AG04450 (cell line): Measurements from ENCODE around the gene NECTIN1. TPM values are rescaled to one million over a fixed set of nuclear protein-coding genes. Genes with fewer than 3 reads are reported as not detected.

Experiments
- CTCF ChIA-PET: fragments of 300-600, 350-600 bp; formaldehyde crosslinking; extraction: SDS; loops from one replicate; lab custom pipeline; 2022; ENCODE audit warnings: antibody characterized with exemption, inconsistent platforms; lab: Charles Lee
- POLR2A ChIA-PET: fragments of 350-600 bp; formaldehyde crosslinking; extraction: SDS; loops from one replicate; lab custom pipeline; 2021; ENCODE audit warnings: antibody characterized with exemption, inconsistent platforms; lab: Yijun Ruan, JAX
- DNase-seq: peaks from one replicate; pipeline ENCODE4 v3.0.0-alpha.2; 2011; ENCODE audit warnings: low read depth, low spot score
- H3K27ac ChIP-seq: one replicate; pipeline ENCODE4 v1.5.1; 2012; ENCODE audit warnings: low read depth, low read length, control low read depth
- H3K27me3 ChIP-seq: one replicate; pipeline ENCODE4 v1.6.0; 2012; ENCODE audit warnings: low read length; ENCODE audit not compliant: control insufficient read depth, insufficient read depth
- H3K4me3 ChIP-seq: 2 replicates; pipeline ENCODE4 v1.5.1; 2011; ENCODE audit warnings: mild to moderate bottlenecking, low read depth, low read length, control low read depth
- H3K9me3 ChIP-seq: 2 replicates; pipeline ENCODE4 v1.5.1; 2012; ENCODE audit warnings: low read length; ENCODE audit not compliant: control insufficient read depth, insufficient read depth
- polyA plus RNA-seq: library from polyadenylated mRNA; depleted of rRNA; stranded (reverse); fragments of >200 nt; gene quantifications from 2 replicates; pipeline ENCODE4 v1.2.3, GENCODE V29; 2011
- TF ChIP-seq, protein P1 (sequence below): IDR thresholded peaks from 2 replicates; pipeline ENCODE4 v1.5.1; 2011; ENCODE audit warnings: low read depth, low read length, control low read depth, inconsistent platforms

Gene NECTIN1
- polyA plus RNA-seq, 1 experiment: 2.8 TPM

GRCh38 chr11:119759747-119760412 is 30.9 kb upstream of the NECTIN1 start:
- TF ChIP-seq, protein P1, sequence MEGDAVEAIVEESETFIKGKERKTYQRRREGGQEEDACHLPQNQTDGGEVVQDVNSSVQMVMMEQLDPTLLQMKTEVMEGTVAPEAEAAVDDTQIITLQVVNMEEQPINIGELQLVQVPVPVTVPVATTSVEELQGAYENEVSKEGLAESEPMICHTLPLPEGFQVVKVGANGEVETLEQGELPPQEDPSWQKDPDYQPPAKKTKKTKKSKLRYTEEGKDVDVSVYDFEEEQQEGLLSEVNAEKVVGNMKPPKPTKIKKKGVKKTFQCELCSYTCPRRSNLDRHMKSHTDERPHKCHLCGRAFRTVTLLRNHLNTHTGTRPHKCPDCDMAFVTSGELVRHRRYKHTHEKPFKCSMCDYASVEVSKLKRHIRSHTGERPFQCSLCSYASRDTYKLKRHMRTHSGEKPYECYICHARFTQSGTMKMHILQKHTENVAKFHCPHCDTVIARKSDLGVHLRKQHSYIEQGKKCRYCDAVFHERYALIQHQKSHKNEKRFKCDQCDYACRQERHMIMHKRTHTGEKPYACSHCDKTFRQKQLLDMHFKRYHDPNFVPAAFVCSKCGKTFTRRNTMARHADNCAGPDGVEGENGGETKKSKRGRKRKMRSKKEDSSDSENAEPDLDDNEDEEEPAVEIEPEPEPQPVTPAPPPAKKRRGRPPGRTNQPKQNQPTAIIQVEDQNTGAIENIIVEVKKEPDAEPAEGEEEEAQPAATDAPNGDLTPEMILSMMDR: no peak
- H3K27me3 ChIP-seq: peaks cover 24% of the 10 kb centered on the region
- no peak overlapping the region for H3K27ac ChIP-seq
- ChIA-PET CTCF (interaction anchor here (1.6 kb wide), 1 partner anchor 31 kb away, joined by 6 read pairs; the partner anchor contains the start of gene NECTIN1), POLR2A (no interaction called here)
- DNase-seq: no peak
- no peaks in the 10 kb centered on the region; the same call in none of the 2 replicates for H3K9me3 ChIP-seq
- H3K4me3 ChIP-seq: no peak overlapping the region

GRCh38 chr11:119759324-119759723 is 30.3 kb upstream of the NECTIN1 start:
- CTCF ChIA-PET: interaction anchor here (1.6 kb wide), 2 partner anchors 30 kb away, joined by 4 to 6 read pairs; partner anchors contain the start of gene NECTIN1
- TF ChIP-seq, protein P1: no peak
- no peaks in the 10 kb centered on the region; the same call in none of the 2 replicates for H3K9me3 ChIP-seq
- H3K27me3 ChIP-seq: peaks cover 28% of the 10 kb centered on the region
- no peak overlapping the region for H3K27ac ChIP-seq
- no peak overlapping the region for H3K4me3 ChIP-seq
- POLR2A ChIA-PET: interaction anchor here (0.6 kb wide), 1 partner anchor 200 kb away, joined by 7 read pairs; no protein-coding TSS in a partner anchor
- no peak for DNase-seq

DNA sequence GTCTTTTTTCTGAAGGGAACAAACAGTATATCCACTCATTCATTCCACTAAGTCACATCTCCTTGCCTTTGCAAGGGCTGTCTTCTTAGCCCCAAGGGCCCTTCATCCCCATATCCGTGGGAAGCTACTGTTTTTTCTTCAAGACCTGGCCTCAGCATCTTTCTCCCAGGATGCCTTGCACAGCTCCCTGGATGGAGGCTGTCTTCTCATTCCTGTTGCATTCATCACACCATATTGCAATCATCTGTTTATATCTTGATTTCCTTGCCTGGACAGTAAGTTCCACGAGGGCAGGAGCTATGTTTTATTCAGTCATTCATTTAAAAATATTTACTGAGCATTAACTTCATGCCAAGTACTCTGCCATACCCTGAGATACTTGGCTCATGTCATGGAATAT is 29.3 kb upstream of the NECTIN1 start:
- no peak for DNase-seq
- Histone ChIP-seq H3K27me3 (peaks cover 33% of the 10 kb centered on the region), H3K4me3 (no peak overlapping the region), H3K27ac (no peak overlapping the region), H3K9me3 (no peaks in the 10 kb centered on the region; the same call in none of the 2 replicates)
- CTCF ChIA-PET: interaction anchor here (0.7 to 1.6 kb wide), 4 partner anchors 28 to 356 kb away, joined by 3 to 6 read pairs (median 4); partner anchors contain the start of gene NECTIN1
- POLR2A ChIA-PET: no interaction called here
- TF ChIP-seq, protein P1: no peak

GRCh38 chr11:119757378-119757777 is 28.4 kb upstream of the NECTIN1 start:
- no peaks in the 10 kb centered on the region; the same call in none of the 2 replicates for H3K9me3 ChIP-seq
- TF ChIP-seq, protein P1: no peak
- peaks cover 37% of the 10 kb centered on the region for H3K27me3 ChIP-seq
- ChIA-PET POLR2A (no interaction called here), CTCF (interaction anchor here (1.2 kb wide), 1 partner anchor 29 kb away, joined by 3 read pairs; the partner anchor contains the start of gene NECTIN1)
- H3K4me3 ChIP-seq: no peak overlapping the region
- no peak for DNase-seq
- no peak overlapping the region for H3K27ac ChIP-seq
